Stomach smooth muscle (tissue), 2 donors: ENCODE data around the gene CHCHD10.

Source experiments
- H3K27ac ChIP-seq: one replicate; pipeline ENCODE4 v1.7.0; 2013; ENCODE audit warnings: mild to moderate bottlenecking, low read length, inconsistent platforms
- H3K27me3 ChIP-seq, 2 donors: one replicate each; pipeline ENCODE4 v1.7.0; 2013; ENCODE audit warnings: low read length in 2 of 2; ENCODE audit not compliant: insufficient read depth in 2 of 2, control insufficient read depth in 1 of 2
- H3K36me3 ChIP-seq, 2 donors: one replicate each; pipeline ENCODE4 v1.7.0; 2013; ENCODE audit warnings: low read length in 2 of 2; ENCODE audit not compliant: control insufficient read depth in 2 of 2, insufficient read depth in 2 of 2
- H3K4me1 ChIP-seq: one replicate; pipeline ENCODE4 v1.7.0; 2013; ENCODE audit warnings: low read length; ENCODE audit not compliant: control insufficient read depth, insufficient read depth
- H3K4me3 ChIP-seq, 2 donors: one replicate each; pipeline ENCODE4 v1.7.0; 2013; ENCODE audit warnings: low read length in 2 of 2
- H3K9ac ChIP-seq, 2 donors: one replicate each; pipeline ENCODE4 v1.7.0; 2013; ENCODE audit warnings: low read length in 2 of 2, mild to moderate bottlenecking in 1 of 2
- H3K9me3 ChIP-seq, 2 donors: one replicate each; pipeline ENCODE4 v1.7.0; 2013; ENCODE audit warnings: low read length in 2 of 2; ENCODE audit not compliant: control insufficient read depth in 2 of 2
- donor health status: healthy.
- donor health status: Pancreatic carcinoma.

The CHCHD10 gene

GRCh38 chr22:23801238-23801821 lies 33.6 kb upstream of the CHCHD10 start:
- H3K27me3 ChIP-seq, result no peaks in the 10 kb centered on the region
- no peaks in the 10 kb centered on the region for H3K9me3 ChIP-seq
- H3K27ac ChIP-seq, result no peak overlapping the region
- no peaks in the 10 kb centered on the region for H3K4me1 ChIP-seq
- no peak overlapping the region for H3K4me3 ChIP-seq
- peaks cover 58 to 59% of the 10 kb centered on the region in 2 donors for H3K36me3 ChIP-seq
- no peak overlapping the region for H3K9ac ChIP-seq

- H3K4me3 ChIP-seq, result no peak overlapping the region
- no peak overlapping the region for H3K27ac ChIP-seq
- H3K36me3 ChIP-seq, result peaks cover 55% of the 10 kb centered on the region in 2 donors
- H3K9ac ChIP-seq, result no peak overlapping the region
- no peaks in the 10 kb centered on the region for H3K27me3 ChIP-seq
- H3K9me3 ChIP-seq, result no peaks in the 10 kb centered on the region
- H3K4me1 ChIP-seq, result no peaks in the 10 kb centered on the region
Measured at GRCh38 chr22:23800297-23801237, 32.8 kb upstream of the CHCHD10 start.

GRCh38 chr22:23796461-23796860 lies 28.7 kb upstream of the CHCHD10 start:
- peaks cover 49 to 51% of the 10 kb centered on the region in 2 donors for H3K36me3 ChIP-seq

GRCh38 chr22:23793326-23793725 lies 25.6 kb upstream of the CHCHD10 start:
- Histone ChIP-seq H3K9me3 (no peaks in the 10 kb centered on the region), H3K36me3 (peaks cover 34 to 35% of the 10 kb centered on the region in 2 donors), H3K4me1 (peaks cover 15% of the 10 kb centered on the region), H3K27me3 (no peaks in the 10 kb centered on the region), H3K9ac (no peak overlapping the region), H3K4me3 (no peak overlapping the region), H3K27ac (no peak overlapping the region)

More at GRCh38 chr22:23796461-23796860, 28.7 kb upstream of the CHCHD10 start:
- Histone ChIP-seq H3K4me3 (no peak overlapping the region), H3K9me3 (no peaks in the 10 kb centered on the region), H3K27me3 (no peaks in the 10 kb centered on the region), H3K27ac (no peak overlapping the region), H3K4me1 (peaks cover 2% of the 10 kb centered on the region), H3K9ac (no peak overlapping the region)

GRCh38 chr22:23791738-23792645 lies 24.2 kb upstream of the CHCHD10 start:
- Histone ChIP-seq H3K4me3 (no peak overlapping the region), H3K27ac (no peak overlapping the region), H3K36me3 (peaks cover 33 to 34% of the 10 kb centered on the region in 2 donors), H3K27me3 (no peaks in the 10 kb centered on the region), H3K9ac (no peak overlapping the region), H3K4me1 (peaks cover 26% of the 10 kb centered on the region), H3K9me3 (no peaks in the 10 kb centered on the region)

GRCh38 chr22:23790819-23791737 lies 23.3 kb upstream of the CHCHD10 start:
- Histone ChIP-seq H3K9me3 (no peaks in the 10 kb centered on the region), H3K4me1 (peaks cover 33% of the 10 kb centered on the region), H3K9ac (peak overlapping the region; percentile 13 to 14), H3K4me3 (no peak overlapping the region), H3K27me3 (no peaks in the 10 kb centered on the region), H3K36me3 (peaks cover 25 to 27% of the 10 kb centered on the region in 2 donors), H3K27ac (no peak overlapping the region)

- Histone ChIP-seq H3K27me3 (no peaks in the 10 kb centered on the region), H3K9ac (peak overlapping the region in 1 of 2 donors; percentile 42), H3K27ac (no peak overlapping the region), H3K36me3 (peaks cover 20 to 22% of the 10 kb centered on the region in 2 donors), H3K9me3 (no peaks in the 10 kb centered on the region), H3K4me1 (peaks cover 34% of the 10 kb centered on the region), H3K4me3 (no peak overlapping the region)
Measured at GRCh38 chr22:23789638-23790037, 21.9 kb upstream of the CHCHD10 start.

- Histone ChIP-seq H3K27me3 (no peaks in the 10 kb centered on the region), H3K9ac (no peak overlapping the region), H3K4me3 (no peak overlapping the region), H3K27ac (no peak overlapping the region), H3K9me3 (no peaks in the 10 kb centered on the region), H3K36me3 (peaks cover 17 to 19% of the 10 kb centered on the region in 2 donors), H3K4me1 (peaks cover 34% of the 10 kb centered on the region)
Measured at GRCh38 chr22:23789121-23789520, 21.3 kb upstream of the CHCHD10 start.

GRCh38 chr22:23787910-23788309 lies 20.1 kb upstream of the CHCHD10 start:
- H3K4me3 ChIP-seq, result peak overlapping the region; percentile 87 to 93
- H3K27ac ChIP-seq, result no peak overlapping the region
- H3K27me3 ChIP-seq, result no peaks in the 10 kb centered on the region
- H3K9ac ChIP-seq, result peak overlapping the region; percentile 75 to 92
- peaks cover 11% of the 10 kb centered on the region in 2 donors for H3K36me3 ChIP-seq
- no peaks in the 10 kb centered on the region for H3K9me3 ChIP-seq
- peaks cover 34% of the 10 kb centered on the region for H3K4me1 ChIP-seq
